ENCODE results near the gene RBM44.
"Not testable (repeated sequence)": the region's sequence is repeated elsewhere in the genome, so short reads cannot be mapped to it uniquely, and the experiment has no call there.

RBM44 gene

DNA sequence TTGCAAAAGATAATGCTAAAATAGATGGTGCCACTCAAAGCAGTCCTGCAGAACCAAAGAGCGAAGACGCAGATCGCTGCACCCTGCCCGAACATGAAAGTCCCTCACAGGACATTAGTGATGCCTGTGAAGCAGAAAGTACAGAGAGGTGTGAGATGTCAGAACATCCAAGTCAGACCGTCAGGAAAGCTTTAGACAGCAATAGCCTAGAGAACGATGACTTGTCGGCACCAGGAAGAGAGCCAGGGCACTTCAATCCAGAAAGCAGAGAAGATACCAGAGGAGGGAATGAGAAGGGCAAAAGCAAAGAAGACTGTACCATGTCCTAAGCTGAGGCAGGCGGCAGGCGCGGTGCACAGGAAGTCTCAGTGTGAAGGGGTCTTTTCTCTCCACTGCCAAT lies 34.8 kb upstream of the RBM44 start:
- DNase-seq (ENCODE audit: insufficient read length, low spot score): no peak
- no peak for FAIRE-seq

DNA sequence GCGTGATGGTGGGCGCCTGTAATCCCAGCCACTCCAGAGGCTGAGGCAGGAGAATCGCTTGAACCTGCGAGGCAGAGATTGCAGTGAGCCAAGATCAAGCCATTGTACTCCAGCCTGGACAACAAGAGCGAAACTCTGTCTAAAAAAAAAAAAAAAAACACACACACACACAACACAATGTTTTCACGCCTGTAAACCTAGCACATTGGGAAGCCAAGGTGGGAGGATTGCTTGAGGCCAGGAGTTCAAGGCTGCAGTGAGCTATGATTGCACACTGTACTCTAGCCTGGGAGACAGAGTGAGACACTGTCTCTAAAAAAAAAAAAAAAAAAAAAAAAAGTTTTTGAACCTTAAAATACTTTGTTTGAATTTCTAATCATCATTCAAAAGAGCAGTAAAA lies 33.5 kb upstream of the RBM44 start:
- not testable (repeated sequence) for DNase-seq (ENCODE audit: insufficient read length, low spot score); FAIRE-seq

More for the DNA sequence above, 34.8 kb upstream of the RBM44 start:
- no peak for TF ChIP-seq POLR2A (IDR thresholded peaks at IDR 0.05; ENCODE audit: low read depth, low read length)

DNA sequence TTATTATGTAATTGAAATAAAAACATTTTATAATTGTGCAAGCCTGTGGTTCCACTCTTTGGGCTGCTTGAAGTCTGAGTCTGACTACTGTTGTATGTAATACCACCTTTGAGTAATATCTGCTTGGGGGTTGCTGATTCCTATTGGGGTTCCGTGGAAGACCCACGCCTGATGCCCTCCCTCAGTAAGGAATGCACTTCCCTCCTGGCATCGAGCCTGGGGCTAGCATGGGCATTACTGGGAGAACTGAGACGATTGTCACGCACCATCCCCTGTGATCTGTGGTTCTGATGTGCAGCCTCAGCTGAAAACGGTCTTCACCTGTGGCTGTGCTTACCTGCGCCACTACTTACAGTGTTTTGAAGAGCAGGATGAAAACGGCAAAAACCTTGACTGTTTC lies 32.7 kb upstream of the RBM44 start:
- FAIRE-seq: no peak
- no peak for DNase-seq (ENCODE audit: insufficient read length, low spot score)
- no peak for TF ChIP-seq POLR2A (IDR thresholded peaks at IDR 0.05; ENCODE audit: low read depth, low read length)

DNA sequence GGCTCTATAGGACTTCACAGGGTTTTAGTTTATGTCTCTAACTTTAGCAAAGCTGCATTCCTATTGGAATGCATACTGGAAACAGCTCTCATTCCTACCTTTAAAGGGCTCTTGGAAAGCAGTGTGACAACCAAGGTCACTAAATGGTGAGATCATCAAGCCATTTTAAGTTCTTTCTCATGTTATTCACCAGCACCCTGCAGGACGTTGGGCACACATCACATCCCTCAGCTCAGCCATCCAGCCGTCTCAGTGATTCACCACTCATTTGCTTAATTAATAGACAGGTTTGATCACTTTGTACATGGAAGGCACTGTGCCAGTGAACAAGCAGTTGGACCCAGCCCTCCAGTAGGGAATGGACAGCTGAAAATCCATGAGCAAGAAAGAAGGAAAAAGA lies 32.2 kb upstream of the RBM44 start:
- no peak for FAIRE-seq
- DNase-seq (ENCODE audit: insufficient read length, low spot score): no peak
- no peak for TF ChIP-seq POLR2A (IDR thresholded peaks at IDR 0.05; ENCODE audit: low read depth, low read length)

DNA sequence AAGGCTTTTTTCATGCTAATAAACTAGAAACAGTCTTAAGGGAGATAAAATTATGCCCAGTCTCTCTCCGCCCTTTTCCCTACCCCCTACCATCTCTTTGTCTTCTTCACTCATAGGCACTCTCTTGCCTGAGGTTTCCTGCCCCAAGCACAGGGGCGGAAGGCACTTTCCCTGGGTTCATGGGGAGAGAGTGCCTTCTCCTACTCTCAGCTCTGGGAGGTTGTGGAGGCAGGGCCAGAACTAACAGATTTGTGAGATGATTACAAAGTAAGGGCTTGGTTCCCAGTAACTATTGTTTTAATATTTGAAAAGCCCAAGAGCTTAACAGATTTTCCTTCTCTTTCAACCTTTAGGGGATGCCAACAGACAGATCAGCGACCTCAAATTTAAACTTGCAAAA lies 26.1 kb upstream of the RBM44 start:
- DNase-seq (ENCODE audit: insufficient read length, low spot score): no peak
- no peak for FAIRE-seq
- no peak for TF ChIP-seq POLR2A (IDR thresholded peaks at IDR 0.05; ENCODE audit: low read depth, low read length)

DNA sequence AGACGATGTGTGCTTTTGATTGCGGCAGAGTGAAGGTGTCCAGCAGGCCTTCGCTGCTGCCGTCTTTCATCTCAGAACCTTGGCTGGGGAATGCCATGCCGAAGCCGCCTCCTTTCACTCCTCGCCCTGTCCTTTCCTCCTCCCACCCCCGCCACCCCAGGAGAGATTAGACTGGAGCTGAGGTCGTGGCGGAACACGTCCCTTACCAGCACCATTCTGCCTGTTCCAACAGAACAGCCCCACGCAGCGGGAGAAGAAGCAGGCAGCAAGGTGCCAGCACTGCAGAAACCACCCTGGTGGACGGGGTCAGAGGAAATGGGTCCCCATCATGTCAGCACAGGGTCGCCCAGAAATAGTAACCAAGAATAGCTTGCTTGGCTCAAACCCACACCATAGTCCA lies 24.8 kb upstream of the RBM44 start:
- FAIRE-seq: no peak
- no peak for TF ChIP-seq POLR2A (IDR thresholded peaks at IDR 0.05; ENCODE audit: low read depth, low read length)
- no peak for DNase-seq (ENCODE audit: insufficient read length, low spot score)

DNA sequence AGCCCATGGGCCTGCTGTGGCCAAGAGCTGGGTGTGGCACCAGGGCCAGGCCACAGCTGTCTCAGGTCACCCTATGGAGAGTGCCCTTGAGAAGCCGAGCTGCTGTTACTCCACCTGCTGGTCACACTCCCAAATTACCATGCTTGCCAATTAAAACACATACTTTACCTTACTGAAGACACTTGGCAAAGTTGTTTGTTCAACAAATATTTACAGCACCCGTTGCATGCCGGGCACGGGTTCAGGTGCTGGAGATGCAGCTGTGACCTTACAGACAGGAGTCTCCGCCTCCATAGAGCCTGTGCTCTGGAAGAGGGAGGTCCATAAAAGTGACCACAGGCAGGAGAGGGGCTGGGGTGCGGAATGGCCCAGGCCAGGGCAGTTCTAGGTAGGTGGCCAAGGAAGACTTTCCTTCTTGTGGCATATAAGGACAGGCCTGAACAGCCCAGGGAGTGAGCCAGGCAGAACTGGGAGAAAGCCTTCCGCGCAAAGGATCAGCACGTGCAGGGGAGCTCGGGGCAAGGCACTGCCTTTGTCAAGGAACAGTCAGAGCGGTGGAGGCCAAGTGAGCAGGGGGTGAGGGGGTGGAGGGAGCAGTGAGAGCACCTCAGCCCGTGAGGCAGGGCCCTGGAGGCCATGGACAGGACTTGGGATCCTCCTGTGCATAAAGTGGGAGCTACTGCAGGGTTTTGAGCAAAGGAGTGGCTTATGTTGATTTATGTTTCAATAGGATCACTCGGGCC lies 23.6 kb upstream of the RBM44 start:
- DNase-seq (ENCODE audit: insufficient read length, low spot score): peak; percentile 53
- peak; percentile 60 for FAIRE-seq
- no peak for TF ChIP-seq POLR2A (IDR thresholded peaks at IDR 0.05; ENCODE audit: low read depth, low read length)

DNA sequence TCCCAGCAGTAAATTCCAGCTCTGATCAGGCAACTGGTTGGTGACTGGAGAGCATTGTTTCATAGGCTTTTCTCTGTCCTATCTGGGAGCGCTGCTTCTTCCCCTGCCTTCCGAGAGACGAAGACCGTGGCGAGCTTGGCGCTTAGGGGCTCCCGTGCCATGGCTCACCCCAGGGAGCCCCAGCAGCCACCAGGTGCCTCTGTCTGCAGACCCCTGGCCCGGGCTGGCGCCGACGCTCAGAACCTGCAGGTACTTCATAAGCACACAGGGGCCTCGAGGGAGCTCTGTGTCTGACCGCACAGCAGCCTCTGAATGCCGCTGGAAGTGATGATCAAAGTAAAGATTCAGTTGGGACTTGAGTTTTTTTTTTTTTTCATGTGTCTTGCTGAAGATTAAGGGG lies 19.1 kb upstream of the RBM44 start:
- DNase-seq (ENCODE audit: insufficient read length, low spot score) (no peak), FAIRE-seq (no peak)
- no peak for TF ChIP-seq POLR2A (IDR thresholded peaks at IDR 0.05; ENCODE audit: low read depth, low read length)

DNA sequence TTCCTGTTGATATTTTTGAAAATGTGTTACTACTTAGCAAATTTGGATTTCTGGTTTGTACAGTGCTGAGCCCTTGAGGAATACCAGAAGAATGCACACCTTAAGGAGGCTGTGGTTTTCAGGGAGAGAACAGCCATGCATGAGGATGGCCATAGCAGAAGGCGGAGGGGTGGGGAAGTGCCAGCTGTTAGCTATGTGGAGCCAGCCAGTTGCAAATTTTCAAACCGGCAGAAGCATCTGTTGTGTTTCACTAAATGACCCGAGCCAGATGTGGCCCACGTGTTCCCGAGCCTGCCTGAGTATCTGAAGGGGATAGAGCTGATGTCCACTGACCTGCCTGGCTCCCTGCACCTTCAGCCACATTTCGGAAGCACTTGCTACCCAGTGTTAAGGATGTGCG lies 16.4 kb upstream of the RBM44 start:
- DNase-seq (ENCODE audit: insufficient read length, low spot score) (no peak), FAIRE-seq (no peak)
- TF ChIP-seq POLR2A (IDR thresholded peaks at IDR 0.05; ENCODE audit: low read depth, low read length): no peak

DNA sequence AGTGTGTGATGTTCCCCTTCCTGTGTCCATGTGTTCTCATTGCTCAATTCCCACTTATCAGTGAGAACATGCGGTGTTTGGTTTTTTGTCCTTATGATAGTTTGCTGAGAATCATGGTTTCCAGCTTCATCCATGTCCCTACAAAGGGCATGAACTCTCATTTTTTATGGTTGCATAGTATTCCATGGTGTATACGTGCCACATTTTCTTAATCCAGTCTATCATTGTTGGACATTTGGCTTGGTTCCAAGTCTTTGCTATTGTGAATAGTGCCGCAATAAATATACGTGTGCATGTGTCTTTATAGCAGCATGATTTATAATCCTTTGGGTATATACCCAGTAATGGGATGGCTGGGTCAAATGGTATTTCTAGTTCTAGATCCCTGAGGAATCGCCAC lies 14.9 kb upstream of the RBM44 start:
- not testable (repeated sequence) for DNase-seq (ENCODE audit: insufficient read length, low spot score); FAIRE-seq

DNA sequence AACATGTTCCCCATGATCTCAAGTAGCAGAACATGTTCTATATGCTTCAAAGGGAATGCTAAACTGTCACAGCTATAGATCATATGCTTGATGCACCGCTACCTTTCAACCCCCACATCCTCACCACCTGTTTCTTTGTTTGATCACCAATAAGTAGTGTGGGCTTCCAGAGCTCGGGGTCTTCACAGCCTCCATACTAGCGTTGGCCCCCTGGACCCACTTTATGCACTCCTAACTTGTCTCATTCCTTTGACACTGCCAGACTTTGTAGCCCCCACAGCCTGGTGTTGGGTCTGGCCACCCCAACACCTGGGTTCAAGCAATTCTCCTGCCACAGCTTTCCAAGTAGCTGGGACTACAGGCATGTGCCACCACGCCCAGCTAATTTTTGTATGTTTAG lies 11.6 kb upstream of the RBM44 start:
- DNase-seq (ENCODE audit: insufficient read length, low spot score) (no peak), FAIRE-seq (no peak)
- no peak for TF ChIP-seq POLR2A (IDR thresholded peaks at IDR 0.05; ENCODE audit: low read depth, low read length)

DNA sequence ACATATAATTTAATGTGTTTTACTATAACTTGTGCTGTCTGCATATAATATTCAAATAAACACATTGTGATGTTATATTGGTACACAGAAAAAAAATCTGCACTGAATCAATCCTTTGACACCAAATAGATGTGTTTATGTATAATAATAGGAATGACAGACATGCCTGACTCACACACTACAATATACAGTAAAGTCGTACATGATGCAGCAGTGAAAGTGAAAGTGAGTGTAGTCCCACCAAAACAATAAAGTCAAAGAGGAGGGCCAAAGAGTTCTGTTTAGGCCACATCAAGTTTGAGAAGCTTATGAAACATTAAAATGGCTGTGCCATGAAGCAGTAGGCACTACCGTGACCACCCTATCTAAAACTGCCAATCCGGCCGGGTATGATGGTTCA lies 8.2 kb upstream of the RBM44 start:
- no peak for FAIRE-seq
- TF ChIP-seq POLR2A (IDR thresholded peaks at IDR 0.05; ENCODE audit: low read depth, low read length): no peak
- DNase-seq (ENCODE audit: insufficient read length, low spot score): no peak

DNA sequence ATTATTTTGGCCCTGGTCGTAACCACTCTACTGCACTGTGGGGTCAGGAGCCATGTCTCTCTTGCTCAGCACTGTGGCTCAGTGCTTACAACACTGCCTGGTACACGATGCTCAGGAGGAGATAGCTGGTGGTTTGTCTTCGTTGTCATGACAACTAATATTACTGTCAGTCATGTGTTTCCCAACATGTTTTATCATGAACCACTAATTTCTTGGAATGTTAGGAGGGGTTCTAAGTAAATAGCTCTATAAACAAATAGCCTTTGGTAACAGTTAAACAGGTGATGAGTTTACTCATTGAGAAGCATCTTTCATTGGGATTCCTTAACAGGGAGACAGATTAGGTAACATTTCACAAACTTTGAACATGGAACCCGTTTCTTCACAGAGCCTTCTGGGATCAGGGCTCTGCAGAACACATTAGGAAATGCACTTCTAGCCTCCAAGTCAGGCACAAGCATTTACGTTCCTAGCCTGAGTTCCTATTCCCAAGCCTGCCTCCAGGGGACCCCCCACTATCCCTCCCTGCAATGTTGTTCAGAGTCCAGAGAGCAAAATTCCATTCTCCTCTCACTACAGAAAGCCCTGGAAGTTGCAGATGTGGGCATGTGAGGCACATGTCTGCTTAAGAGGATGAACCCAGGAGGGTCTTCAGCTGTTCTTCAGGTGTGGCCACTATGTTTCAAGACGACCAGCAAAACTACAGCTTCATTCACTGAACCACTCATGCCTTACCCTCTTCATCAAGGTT lies 6.4 kb upstream of the RBM44 start:
- no peak for FAIRE-seq
- no peak for DNase-seq (ENCODE audit: insufficient read length, low spot score)
- no peak for TF ChIP-seq POLR2A (IDR thresholded peaks at IDR 0.05; ENCODE audit: low read depth, low read length)

DNA sequence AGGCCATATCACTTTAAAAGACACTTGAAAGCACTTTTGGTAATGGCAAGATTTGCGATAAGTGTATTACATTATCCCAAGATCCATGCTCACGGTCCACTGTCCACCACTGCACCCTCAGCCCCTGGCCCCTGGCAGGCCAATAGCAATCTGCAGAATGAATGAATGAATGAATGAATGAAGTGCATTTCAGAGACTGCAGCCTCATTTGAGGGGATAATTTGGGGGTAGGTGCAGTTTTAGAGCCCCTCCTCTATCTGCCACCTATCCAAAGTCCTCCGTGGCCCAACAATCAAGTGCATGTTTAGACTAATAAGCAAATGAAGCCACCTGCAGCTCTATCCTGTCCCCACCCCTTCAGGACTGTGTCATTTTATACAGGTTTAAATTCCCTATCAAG lies 1.3 kb upstream of the RBM44 start:
- DNase-seq (ENCODE audit: insufficient read length, low spot score) (no peak), FAIRE-seq (no peak)
- TF ChIP-seq POLR2A (IDR thresholded peaks at IDR 0.05; ENCODE audit: low read depth, low read length): no peak

DNA sequence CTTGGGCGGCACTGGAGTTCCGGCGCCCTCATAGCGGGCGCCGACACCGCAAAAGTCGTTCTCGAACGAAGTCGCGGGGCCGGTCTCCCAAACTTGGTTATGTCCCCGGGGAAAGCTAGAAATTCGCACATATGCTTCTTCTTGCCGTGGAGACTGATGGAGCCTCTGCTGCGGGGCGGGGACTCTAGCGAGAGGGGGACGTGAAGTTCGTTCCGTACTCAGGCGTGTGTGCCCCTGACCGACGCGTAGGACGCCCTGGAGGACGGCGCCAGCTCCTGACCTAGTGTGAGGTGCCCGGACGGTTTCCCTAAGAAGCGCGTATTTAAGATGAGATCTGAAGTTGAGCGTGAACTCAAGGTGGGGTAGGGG lies 465 bp downstream of the RBM44 start:
- FAIRE-seq: no peak
- TF ChIP-seq POLR2A (IDR thresholded peaks at IDR 0.05; ENCODE audit: low read depth, low read length): no peak
- DNase-seq (ENCODE audit: insufficient read length, low spot score): no peak
